H1 (cell line): ENCODE data around the gene MACROD2. TPM values are rescaled to one million over a fixed set of nuclear protein-coding genes. Genes with fewer than 3 reads are reported as not detected.

Experiments
- CTCF ChIA-PET: fragments of 300-600 bp; sonication (Branson Sonifier 250); formaldehyde crosslinking; loops from one replicate; lab custom pipeline; 2021; ENCODE audit not compliant: partially characterized antibody; lab: Charles Lee
- POLR2A ChIA-PET: fragments of 300-600 bp; sonication (Branson Sonifier 250); formaldehyde crosslinking; loops from one replicate; lab custom pipeline; 2021; ENCODE audit warnings: inconsistent platforms; ENCODE audit not compliant: partially characterized antibody; lab: Charles Lee
- DNase-seq, 2 experiments: peaks; one replicate each; pipeline versions ENCODE4 v3.0.0 to v3.0.0-alpha.2; 2010 to 2022; ENCODE audit warnings: low spot score in 2 of 2, low read depth in 1 of 2, mixed read lengths in 1 of 2
- FAIRE-seq: peaks from 2 replicates; lab custom pipeline; 2011; peaks lifted over from hg19 to GRCh38; lab: Jason Lieb, UNC
- H2AFZ ChIP-seq: 2 replicates; pipeline ENCODE4 v1.8.1; 2012; ENCODE audit warnings: low read length, inconsistent platforms
- H2AK5ac ChIP-seq: 2 replicates; pipeline ENCODE4 v1.6.1; 2013; ENCODE audit warnings: low read depth, low read length
- H2BK120ac ChIP-seq: replicated peaks from 2 replicates; pipeline ENCODE3; 2013; ENCODE audit warnings: low read depth, low read length, inconsistent platforms
- H2BK12ac ChIP-seq: 2 replicates; pipeline ENCODE4 v1.6.1; 2013; ENCODE audit warnings: low read depth, low read length
- H2BK15ac ChIP-seq: 2 replicates; pipeline ENCODE4 v1.6.1; 2013; ENCODE audit warnings: low read length
- H2BK20ac ChIP-seq: 2 replicates; pipeline ENCODE4 v1.6.1; 2013; ENCODE audit warnings: low read length
- H2BK5ac ChIP-seq: 2 replicates; pipeline ENCODE4 v1.6.1; 2013; ENCODE audit warnings: low read depth, low read length
- H3K14ac ChIP-seq: 2 replicates; pipeline ENCODE4 v1.6.1; 2013; ENCODE audit warnings: inconsistent platforms; ENCODE audit not compliant: insufficient read length
- H3K18ac ChIP-seq: 2 replicates; pipeline ENCODE4 v1.6.1; 2013; ENCODE audit warnings: low read length; ENCODE audit errors: extremely low read depth
- H3K23ac ChIP-seq: 2 replicates; pipeline ENCODE4 v1.6.1; 2013; ENCODE audit warnings: inconsistent platforms; ENCODE audit not compliant: insufficient read length
- H3K23me2 ChIP-seq: 2 replicates; pipeline ENCODE4 v1.6.1; 2013; ENCODE audit warnings: low read depth, low read length
- H3K27ac ChIP-seq: 2 replicates; pipeline ENCODE4 v1.6.1; 2011; ENCODE audit warnings: low read depth, low read length, inconsistent platforms
- H3K27me3 ChIP-seq, 4 experiments: replicated peaks in 1 of 4; 1 replicate in 1 of 4; 2 replicates in 3 of 4; pipeline versions ENCODE4 v1.6.1 to v1.8.1; 2011 to 2013; ENCODE audit warnings: low read length in 3 of 4, mild to moderate bottlenecking in 3 of 4, inconsistent platforms in 2 of 4, mixed read lengths in 2 of 4, moderate library complexity in 1 of 4; ENCODE audit not compliant: control insufficient read depth in 3 of 4, insufficient read depth in 3 of 4; ENCODE audit errors: extremely low read depth in 1 of 4
- H3K36me3 ChIP-seq, 4 experiments: 2 replicates each; pipeline versions ENCODE4 v1.6.1 to v1.8.1; 2011 to 2013; ENCODE audit warnings: mild to moderate bottlenecking in 4 of 4, low read length in 3 of 4, moderate library complexity in 2 of 4, control low read depth in 1 of 4, inconsistent platforms in 1 of 4; ENCODE audit not compliant: insufficient read depth in 4 of 4, control insufficient read depth in 2 of 4
- H3K4ac ChIP-seq: replicated peaks from 2 replicates; pipeline ENCODE3; 2013; ENCODE audit warnings: low read length, low read depth, mixed read lengths, inconsistent platforms; ENCODE audit not compliant: insufficient read length
- H3K4me1 ChIP-seq, 4 experiments: replicated peaks in 1 of 4; 1 replicate in 1 of 4; 2 replicates in 3 of 4; pipeline versions ENCODE4 v1.6.1 to v1.8.1; 2011 to 2013; ENCODE audit warnings: low read length in 3 of 4, inconsistent platforms in 2 of 4, mixed read lengths in 1 of 4; ENCODE audit not compliant: insufficient read depth in 4 of 4, control insufficient read depth in 3 of 4
- H3K4me2 ChIP-seq, 2 experiments: 2 replicates each; pipeline versions ENCODE4 v1.6.1 to v1.8.1; 2011 to 2013; ENCODE audit warnings: low read depth in 2 of 2, low read length in 2 of 2, control low read depth in 1 of 2, inconsistent platforms in 1 of 2, mild to moderate bottlenecking in 1 of 2; ENCODE audit not compliant: insufficient read depth in 1 of 2
- H3K4me3 ChIP-seq, 4 experiments: fragments of 200-600, 300-600 bp in 1 of 4; sonication (generic), shearing (Covaris generic), sonication (Bioruptor Twin) in 1 of 4; 2 replicates each; pipeline versions ENCODE4 v1.5.1 to v1.8.1; 2011 to 2016; ENCODE audit warnings: low read length in 4 of 4, low read depth in 3 of 4, control low read depth in 2 of 4, inconsistent platforms in 2 of 4, mild to moderate bottlenecking in 2 of 4, mixed read lengths in 1 of 4, moderate library complexity in 1 of 4; ENCODE audit not compliant: insufficient read depth in 2 of 4; ENCODE audit errors: extremely low read depth in 1 of 4
- H3K56ac ChIP-seq: replicated peaks from 2 replicates; pipeline ENCODE3; 2013; ENCODE audit warnings: low read depth, mild to moderate bottlenecking, mixed read lengths, low read length, inconsistent platforms; ENCODE audit not compliant: insufficient read length
- H3K79me1 ChIP-seq: 2 replicates; pipeline ENCODE4 v1.6.1; 2013; ENCODE audit warnings: low read depth, low read length, control low read depth
- H3K79me2 ChIP-seq, 2 experiments: 2 replicates each; pipeline versions ENCODE4 v1.6.1 to v1.8.1; 2012 to 2013; ENCODE audit warnings: low read length in 2 of 2, mild to moderate bottlenecking in 2 of 2, inconsistent platforms in 1 of 2; ENCODE audit not compliant: insufficient read depth in 2 of 2, control insufficient read depth in 1 of 2
- H3K9ac ChIP-seq, 4 experiments: replicated peaks in 1 of 4; 1 replicate in 1 of 4; 2 replicates in 3 of 4; pipeline versions ENCODE4 v1.6.1 to v1.8.1; 2011 to 2013; ENCODE audit warnings: low read depth in 3 of 4, low read length in 3 of 4, control low read depth in 2 of 4, mild to moderate bottlenecking in 2 of 4, moderate library complexity in 2 of 4, inconsistent platforms in 1 of 4; ENCODE audit errors: extremely low read depth in 1 of 4
- H3K9me3 ChIP-seq, 2 experiments: 2 replicates each; pipeline versions ENCODE4 v1.6.1 to v1.8.1; 2012 to 2013; ENCODE audit warnings: mild to moderate bottlenecking in 2 of 2, moderate library complexity in 2 of 2, control low read depth in 1 of 2, inconsistent platforms in 1 of 2, low read depth in 1 of 2, low read length in 1 of 2, mixed read lengths in 1 of 2; ENCODE audit not compliant: insufficient read depth in 2 of 2
- H4K20me1 ChIP-seq, 2 experiments: replicated peaks in 1 of 2; 2 replicates each; pipeline versions ENCODE3 to v1.8.1; 2011 to 2013; ENCODE audit warnings: inconsistent platforms in 2 of 2, low read length in 2 of 2, mild to moderate bottlenecking in 1 of 2; ENCODE audit not compliant: insufficient read depth in 2 of 2, control insufficient read depth in 1 of 2
- H4K5ac ChIP-seq: 2 replicates; pipeline ENCODE4 v1.6.1; 2013; ENCODE audit warnings: low read length, low read depth, mixed read lengths, inconsistent platforms; ENCODE audit not compliant: insufficient read length
- H4K8ac ChIP-seq: 2 replicates; pipeline ENCODE4 v1.8.0; 2013; ENCODE audit warnings: mild to moderate bottlenecking, moderate library complexity, low read length, inconsistent platforms; ENCODE audit not compliant: insufficient read depth; ENCODE audit errors: extremely low read depth
- H4K91ac ChIP-seq: replicated peaks from 2 replicates; pipeline ENCODE3; 2013; ENCODE audit warnings: low read length, mixed read lengths, inconsistent platforms; ENCODE audit not compliant: insufficient read length
- CHD2 ChIP-seq: IDR thresholded peaks from 2 replicates; pipeline ENCODE4 v1.6.1; 2012; ENCODE audit warnings: low read length, improper control_type of control experiment
- EGR1 ChIP-seq: IDR thresholded peaks from 2 replicates; pipeline ENCODE4 v1.6.1; 2011; ENCODE audit warnings: low read depth, low read length, borderline replicate concordance
- KDM5A ChIP-seq: fragments of 200-600 bp; IDR thresholded peaks from 2 replicates; pipeline ENCODE4 v1.7.1; 2012; ENCODE audit warnings: mild to moderate bottlenecking, low read length, inconsistent platforms, mixed read lengths
- MAFK ChIP-seq: IDR thresholded peaks from 2 replicates; pipeline ENCODE4 v1.6.1; 2012; ENCODE audit warnings: low read depth, mild to moderate bottlenecking, improper control_type of control experiment, low read length
- NANOG ChIP-seq: IDR thresholded peaks from 2 replicates; pipeline ENCODE4 v1.6.1; 2011; ENCODE audit warnings: low read length, low read depth, mild to moderate bottlenecking, inconsistent platforms; ENCODE audit not compliant: insufficient read depth, poor library complexity, severe bottlenecking
- RAD21 ChIP-seq, 2 experiments: IDR thresholded peaks in 1 of 2; conservative IDR thresholded peaks in 1 of 2; 2 replicates each; pipeline ENCODE4 v1.6.1; 2011; ENCODE audit warnings: low read depth in 2 of 2, low read length in 2 of 2, improper control_type of control experiment in 1 of 2, inconsistent platforms in 1 of 2, mild to moderate bottlenecking in 1 of 2, moderate library complexity in 1 of 2
- TBP ChIP-seq: IDR thresholded peaks from 2 replicates; pipeline ENCODE4 v1.6.1; 2011; ENCODE audit warnings: low read depth, low read length, improper control_type of control experiment
- ZNF274 ChIP-seq: IDR thresholded peaks from 2 replicates; pipeline ENCODE4 v1.7.0; 2012; ENCODE audit warnings: low read length, borderline replicate concordance; ENCODE audit errors: extremely low read depth
- WGBS, 2 experiments: shearing (Covaris generic) in 1 of 2; methylation state at CpG; one replicate each; pipeline versions ENCODE4 v1.1.6 to v1.1.7; 2013 to 2015; ENCODE audit warnings: low lambda C conversion rate in 2 of 2, mixed read lengths in 2 of 2, inconsistent platforms in 1 of 2, low coverage in 1 of 2, missing lambda C conversion rate in 1 of 2; ENCODE audit not compliant: insufficient replicate concordance in 2 of 2, insufficient coverage in 1 of 2, insufficient read length in 1 of 2; ENCODE audit errors: extremely low coverage in 1 of 2, missing lambda C conversion rate in 1 of 2; 5-methylcytosine and 5-hydroxymethylcytosine counted together
- polyA plus RNA-seq, 7 experiments: library from polyadenylated mRNA; depleted of rRNA in 3 of 7; stranded (reverse) in 5 of 7; unstranded in 2 of 7; fragments of >200 nt in 5 of 7; fragments of 200-250 nt in 2 of 7; gene quantifications; 1 replicate in 5 of 7; 2 replicates in 1 of 7; 4 replicates in 1 of 7; pipeline versions ENCODE4 v1.2.1 to v1.2.3, GENCODE V29; 2011 to 2013; ENCODE audit warnings: missing spikeins in 2 of 7, mixed read lengths in 2 of 7
- total RNA-seq: library from RNA; stranded (reverse); fragmentation: NEBNext Ultra II Directional; extraction: Animal tissue kit (Norgen Biotek cat#: 25700); gene quantifications from 2 replicates; pipeline ENCODE4 v1.2.1, GENCODE V29; 2021
- TF ChIP-seq, protein P1 (sequence below), 3 experiments: IDR thresholded peaks; 1 replicate in 2 of 3; 2 replicates in 1 of 3; pipeline versions ENCODE4 v1.5.1 to v1.6.1; 2011; ENCODE audit warnings: low read length in 3 of 3, mild to moderate bottlenecking in 3 of 3, inconsistent platforms in 2 of 3, low read depth in 1 of 3, moderate library complexity in 1 of 3; ENCODE audit not compliant: insufficient read depth in 1 of 3; ENCODE audit errors: control extremely low read depth in 1 of 3

MACROD2 gene
- total and polyA plus RNA-seq, 2 of the 8 experiments (the other 6 are each of a cell fraction or from before 2014, with no cell fraction given): 0.70 to 3.9 TPM

DNA sequence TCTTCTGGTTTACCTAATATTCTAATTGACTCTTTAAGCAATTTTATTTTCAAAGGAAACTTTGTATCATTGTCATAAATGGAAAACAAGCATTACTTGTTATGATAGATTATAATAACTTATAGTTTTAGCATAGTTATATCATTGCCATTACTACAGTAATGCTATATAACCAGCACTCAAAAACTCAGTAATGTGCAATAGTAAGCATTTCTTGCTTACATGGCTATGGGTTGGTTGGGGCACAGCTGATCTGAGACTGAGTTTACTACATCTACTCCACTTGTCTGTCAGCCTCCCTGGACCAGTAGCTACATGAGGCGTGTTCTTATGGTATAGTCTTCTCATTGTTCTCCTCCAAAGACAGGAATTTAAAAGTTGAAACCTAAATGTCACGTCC, 1427.7 kb downstream of the MACROD2 start:
- no peak overlapping the region for H3K27ac ChIP-seq
- H3K9ac ChIP-seq: no peak overlapping the region
- TF ChIP-seq ZNF274 (no peak), EGR1 (no peak), RAD21 (IDR thresholded peaks at IDR 0.05 in 1 of 2, conservative IDR thresholded peaks at IDR 0.05 in 1 of 2; ENCODE audit: low read depth in 2 of 2, low read length in 2 of 2) (no peak), CHD2 (no peak), KDM5A (no peak), NANOG (no peak), MAFK (no peak), TBP (no peak)
- TF ChIP-seq, protein P1, sequence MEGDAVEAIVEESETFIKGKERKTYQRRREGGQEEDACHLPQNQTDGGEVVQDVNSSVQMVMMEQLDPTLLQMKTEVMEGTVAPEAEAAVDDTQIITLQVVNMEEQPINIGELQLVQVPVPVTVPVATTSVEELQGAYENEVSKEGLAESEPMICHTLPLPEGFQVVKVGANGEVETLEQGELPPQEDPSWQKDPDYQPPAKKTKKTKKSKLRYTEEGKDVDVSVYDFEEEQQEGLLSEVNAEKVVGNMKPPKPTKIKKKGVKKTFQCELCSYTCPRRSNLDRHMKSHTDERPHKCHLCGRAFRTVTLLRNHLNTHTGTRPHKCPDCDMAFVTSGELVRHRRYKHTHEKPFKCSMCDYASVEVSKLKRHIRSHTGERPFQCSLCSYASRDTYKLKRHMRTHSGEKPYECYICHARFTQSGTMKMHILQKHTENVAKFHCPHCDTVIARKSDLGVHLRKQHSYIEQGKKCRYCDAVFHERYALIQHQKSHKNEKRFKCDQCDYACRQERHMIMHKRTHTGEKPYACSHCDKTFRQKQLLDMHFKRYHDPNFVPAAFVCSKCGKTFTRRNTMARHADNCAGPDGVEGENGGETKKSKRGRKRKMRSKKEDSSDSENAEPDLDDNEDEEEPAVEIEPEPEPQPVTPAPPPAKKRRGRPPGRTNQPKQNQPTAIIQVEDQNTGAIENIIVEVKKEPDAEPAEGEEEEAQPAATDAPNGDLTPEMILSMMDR (IDR thresholded peaks at IDR 0.05; ENCODE audit: control extremely low read depth in 1 of 3, insufficient read depth in 1 of 3, low read depth in 1 of 3, low read length in 3 of 3): no peak
- H4K20me1 ChIP-seq: no peaks in the 10 kb centered on the region
- no peak overlapping the region for H2BK120ac ChIP-seq
- no peak overlapping the region for H3K23ac ChIP-seq
- no peak overlapping the region for H3K18ac ChIP-seq
- no peaks in the 10 kb centered on the region for H3K27me3 ChIP-seq
- no peak overlapping the region for H2BK5ac ChIP-seq
- no peaks in the 10 kb centered on the region for H3K36me3 ChIP-seq
- ChIA-PET POLR2A (no interaction called here), CTCF (interaction anchor here (1.1 kb wide), 1 partner anchor 12 kb away, joined by 3 read pairs; no protein-coding TSS in a partner anchor)
- H3K9me3 ChIP-seq: no peaks in the 10 kb centered on the region
- no peak overlapping the region for H2AK5ac ChIP-seq
- no peak overlapping the region for H4K91ac ChIP-seq
- no peak overlapping the region for H4K5ac ChIP-seq
- H2AFZ ChIP-seq: no peak overlapping the region
- H3K79me1 ChIP-seq: no peaks in the 10 kb centered on the region
- no peak overlapping the region for H3K4me3 ChIP-seq
- no peak overlapping the region for H3K14ac ChIP-seq
- no peak for FAIRE-seq
- no peaks in the 10 kb centered on the region for H3K79me2 ChIP-seq
- no peak overlapping the region for H2BK12ac ChIP-seq
- no peak for DNase-seq
- WGBS, 2 experiments: 67% methylated on average over 2 of the region's 2 CpGs; no CpG with 5 or more reads in 1 of the 2 experiments
- H2BK20ac ChIP-seq: no peak overlapping the region
- no peak overlapping the region for H3K56ac ChIP-seq
- no peak overlapping the region for H4K8ac ChIP-seq
- no peak overlapping the region for H2BK15ac ChIP-seq
- H3K4ac ChIP-seq: no peak overlapping the region
- H3K4me1 ChIP-seq: no peaks in the 10 kb centered on the region
- H3K4me2 ChIP-seq: no peak overlapping the region
- no peaks in the 10 kb centered on the region for H3K23me2 ChIP-seq
